GM21717 (cell line): ENCODE results near the gene LRRC28.

ENCODE experiments used
- ATAC-seq: cut with Tn5 transposase; IDR thresholded peaks from one replicate; pipeline ENCODE4 v1.9.1; 2021; ENCODE audit warnings: mild to moderate bottlenecking, moderate library complexity; ENCODE audit not compliant: unreplicated experiment

LRRC28 gene

DNA sequence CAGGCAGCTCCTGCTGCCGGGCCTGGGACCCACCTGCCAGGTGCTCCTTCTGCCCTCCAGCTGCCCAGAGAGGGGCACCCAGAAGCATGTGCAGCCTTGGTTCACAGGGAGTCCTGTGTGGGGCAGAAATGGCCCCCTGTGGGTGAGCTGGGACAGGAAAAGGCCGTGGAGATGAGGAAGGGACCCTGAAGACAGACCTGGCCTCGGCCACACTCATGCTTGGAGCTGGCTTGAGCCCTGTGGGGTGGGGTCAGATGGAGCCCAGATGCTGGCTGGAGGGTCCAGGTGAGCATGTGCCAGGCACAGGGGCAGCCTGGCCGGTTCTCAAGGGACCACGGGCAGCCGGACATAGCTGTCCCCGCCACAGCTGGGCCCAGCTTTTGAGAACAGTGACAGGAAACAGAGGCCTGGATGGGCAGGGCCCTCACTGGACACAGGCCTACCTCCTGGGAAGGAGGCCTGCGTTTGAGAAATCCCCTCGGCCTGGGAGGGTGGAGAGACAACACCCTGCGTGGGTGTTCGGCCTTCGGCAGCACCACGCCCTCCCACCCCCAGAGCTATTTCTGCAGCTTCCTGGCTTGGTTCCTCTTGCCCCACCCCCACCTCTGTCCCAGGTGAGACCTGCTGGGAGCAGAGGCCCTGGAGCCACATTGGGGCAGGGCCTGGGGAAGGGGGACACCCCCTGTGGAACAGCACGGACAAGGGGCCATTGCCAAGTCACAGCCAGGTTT is 181.9 kb downstream of the LRRC28 start:
- ATAC-seq, result no peak

DNA sequence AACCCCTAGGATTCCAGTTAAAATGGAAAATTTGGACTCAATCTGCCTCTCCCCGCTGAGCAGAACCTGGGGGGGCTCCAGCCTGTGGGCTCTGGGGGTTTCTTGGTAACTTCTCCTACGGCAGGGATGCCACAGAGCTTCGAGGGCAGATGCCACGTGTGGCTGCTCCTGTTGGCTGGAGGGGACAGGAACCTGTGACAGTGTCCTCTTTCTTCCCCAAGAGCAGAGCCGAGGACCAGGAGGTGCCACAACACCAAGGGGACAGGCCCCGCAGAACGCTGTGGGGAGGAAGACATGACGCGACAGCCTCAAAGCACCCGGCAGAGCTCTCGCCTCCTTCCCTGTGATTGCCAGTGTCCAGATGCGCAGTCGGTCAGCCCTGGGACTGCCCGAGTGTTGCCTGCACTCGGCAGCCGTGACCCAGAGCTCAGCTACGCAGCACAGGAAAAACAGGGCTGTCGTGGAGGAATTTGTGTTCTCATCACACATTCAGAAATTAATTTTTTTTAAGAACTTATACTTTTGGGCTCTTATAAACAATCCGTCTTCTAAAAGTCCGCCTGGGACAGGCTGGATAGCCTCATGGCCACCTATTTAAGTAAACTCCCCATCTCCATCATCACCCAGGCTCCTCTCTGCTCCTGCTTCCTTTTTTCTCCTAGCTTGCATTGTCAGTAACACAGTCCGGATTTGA is 182.6 kb downstream of the LRRC28 start:
- no peak for ATAC-seq

DNA sequence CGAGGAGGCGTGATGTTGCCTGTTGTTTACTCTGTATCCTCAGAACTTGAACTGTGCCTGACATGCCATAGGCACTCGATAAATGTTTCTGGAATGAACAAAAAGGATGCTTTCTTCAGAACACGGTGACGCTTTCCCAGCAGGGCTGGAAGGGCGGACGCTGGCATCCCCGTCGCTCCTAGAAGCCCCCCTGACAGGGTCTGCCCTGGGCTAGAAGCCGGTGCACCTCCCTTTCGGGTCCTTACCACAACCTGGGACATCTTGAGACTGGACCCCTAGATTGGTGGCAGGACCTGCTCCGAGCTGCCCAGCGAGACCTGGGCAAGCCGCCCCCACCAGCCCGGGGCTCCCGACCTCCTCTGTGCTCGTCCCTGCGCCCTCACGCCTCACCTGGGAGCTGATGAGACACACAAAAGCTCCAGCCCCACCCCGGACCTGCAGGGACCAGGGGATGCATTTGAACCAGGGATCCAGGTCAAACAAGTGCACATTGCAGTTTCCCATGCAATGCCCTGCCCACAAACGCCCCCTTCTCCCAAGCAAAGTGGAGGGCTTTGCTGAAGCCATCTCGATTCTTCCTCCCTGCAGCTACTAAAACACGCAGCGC is 183.3 kb downstream of the LRRC28 start:
- ATAC-seq, result no peak

GRCh38 chr15:99435113-99435695 is 183.9 kb downstream of the LRRC28 start:
- no peak for ATAC-seq

DNA sequence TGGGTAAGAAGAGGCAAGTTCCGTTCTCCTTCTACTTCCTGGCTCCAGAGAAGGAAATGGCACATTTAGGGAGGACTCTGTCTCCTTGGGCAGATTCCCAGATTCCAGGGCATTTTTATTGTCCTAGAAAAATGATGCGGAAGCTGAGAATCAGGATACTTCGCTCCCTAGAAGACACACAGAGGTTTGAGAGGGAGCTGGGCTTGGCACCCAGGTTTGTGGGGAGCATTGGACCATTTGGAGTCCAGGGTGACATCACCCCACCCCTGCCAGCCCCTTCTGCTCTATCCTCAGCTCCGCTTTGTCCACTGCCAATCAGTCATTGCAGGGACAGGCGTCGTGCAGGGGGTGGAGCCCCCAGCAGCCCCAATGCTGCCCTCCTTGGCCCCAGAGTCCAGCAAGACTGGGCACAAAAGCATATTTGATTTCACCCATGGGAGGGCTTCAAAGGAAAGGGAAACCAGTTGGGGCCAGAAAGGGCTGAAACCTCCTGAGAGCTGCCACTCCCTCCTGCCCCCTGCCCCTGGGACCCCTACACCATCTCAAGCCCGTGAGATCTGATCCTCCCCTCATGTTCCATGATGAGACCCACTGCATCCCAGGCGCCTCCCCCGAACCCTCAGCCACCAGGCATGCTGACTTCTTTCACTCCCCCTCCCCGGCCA is 184.7 kb downstream of the LRRC28 start:
- ATAC-seq, result no peak

- no peak for ATAC-seq
Observed at GRCh38 chr15:99436542-99437314, 185.4 kb downstream of the LRRC28 start.

- no peak for ATAC-seq
Observed at GRCh38 chr15:99437315-99438223, 186.3 kb downstream of the LRRC28 start.

GRCh38 chr15:99438224-99438585 is 186.9 kb downstream of the LRRC28 start:
- no peak for ATAC-seq

GRCh38 chr15:99438691-99439523 is 187.6 kb downstream of the LRRC28 start:
- no peak for ATAC-seq

DNA sequence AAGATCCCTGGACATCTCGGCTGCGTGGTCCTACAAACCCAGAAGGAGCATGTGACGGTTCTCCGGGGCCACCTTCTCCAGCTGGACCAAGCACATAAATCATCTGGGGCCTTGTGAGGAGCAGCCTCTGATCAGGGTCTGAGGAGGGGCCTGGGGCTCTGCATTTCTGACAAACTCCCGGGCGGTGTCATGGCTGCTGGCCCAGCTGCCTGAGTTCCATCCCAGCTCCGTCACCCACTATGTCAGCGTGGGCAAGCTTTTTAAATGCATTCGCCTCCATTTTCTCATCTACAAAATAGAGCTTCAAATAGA is 188.2 kb downstream of the LRRC28 start:
- ATAC-seq, result no peak

DNA sequence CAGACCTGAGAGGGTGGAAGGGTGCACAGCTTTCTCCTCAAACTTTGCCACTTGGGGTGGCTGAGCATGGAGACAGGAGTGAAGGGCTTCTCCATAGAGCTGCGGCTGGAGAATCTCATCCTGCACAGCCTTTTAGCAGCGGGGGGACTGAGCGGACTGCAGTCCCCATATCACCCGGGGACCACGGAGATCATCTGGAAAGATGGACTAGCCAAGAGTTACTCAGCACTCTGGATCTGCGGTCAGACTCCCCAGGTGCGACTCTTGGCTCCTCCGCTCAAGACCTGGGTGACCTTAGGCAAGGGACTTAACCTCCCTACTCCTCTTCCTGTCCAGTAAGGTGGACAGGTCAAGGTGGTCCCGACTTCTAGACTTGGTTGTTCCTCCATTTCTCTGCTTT is 188.7 kb downstream of the LRRC28 start:
- ATAC-seq, result no peak
